ENCODE results near the gene CHCHD3. TPM values are rescaled to one million over a fixed set of nuclear protein-coding genes. Genes with fewer than 3 reads are reported as not detected.

Gene CHCHD3
- total RNA-seq, 2 donors from 2014 or later, result 36.1 to 43.0 TPM

- ATAC-seq (ENCODE audit: insufficient number of reproducible peaks, low FRiP score, low read depth), result no peak
- Histone ChIP-seq H3K4me3 (no peak overlapping the region), H3K4me1 (ENCODE audit: control insufficient read depth in 1 of 2, low read depth in 2 of 2) (no peaks in the 10 kb centered on the region), H3K9me3 (no peaks in the 10 kb centered on the region), H3K27me3 (replicated peaks; ENCODE audit: insufficient read depth) (no peaks in the 10 kb centered on the region), H3K36me3 (no peaks in the 10 kb centered on the region), H3K27ac (no peak overlapping the region)
- no peak for TF ChIP-seq CTCF (IDR thresholded peaks at IDR 0.05)
- no peak for DNase-seq (ENCODE audit: low spot score)
Observed at GRCh38 chr7:132877573-132877972, 204.3 kb downstream of the CHCHD3 start.

- Histone ChIP-seq H3K36me3 (no peaks in the 10 kb centered on the region), H3K4me3 (no peak overlapping the region), H3K4me1 (ENCODE audit: control insufficient read depth in 1 of 2, low read depth in 2 of 2) (no peaks in the 10 kb centered on the region), H3K27ac (no peak overlapping the region), H3K9me3 (no peaks in the 10 kb centered on the region), H3K27me3 (replicated peaks; ENCODE audit: insufficient read depth) (no peaks in the 10 kb centered on the region)
- DNase-seq (ENCODE audit: low spot score) (no peak), ATAC-seq (ENCODE audit: insufficient number of reproducible peaks, low FRiP score, low read depth) (no peak)
- TF ChIP-seq CTCF (IDR thresholded peaks at IDR 0.05), result no peak
Observed at GRCh38 chr7:132876576-132876975, 205.3 kb downstream of the CHCHD3 start.

GRCh38 chr7:132872034-132872433 is 209.9 kb downstream of the CHCHD3 start:
- no peak for ATAC-seq (ENCODE audit: insufficient number of reproducible peaks, low FRiP score, low read depth)
- Histone ChIP-seq H3K4me3 (no peak overlapping the region), H3K36me3 (no peaks in the 10 kb centered on the region), H3K27me3 (replicated peaks; ENCODE audit: insufficient read depth) (no peaks in the 10 kb centered on the region), H3K27ac (no peak overlapping the region), H3K9me3 (no peaks in the 10 kb centered on the region), H3K4me1 (ENCODE audit: control insufficient read depth in 1 of 2, low read depth in 2 of 2) (no peaks in the 10 kb centered on the region)
- no peak for TF ChIP-seq CTCF (IDR thresholded peaks at IDR 0.05)
- no peak for DNase-seq (ENCODE audit: low spot score)

- DNase-seq (ENCODE audit: low spot score) (no peak), ATAC-seq (ENCODE audit: insufficient number of reproducible peaks, low FRiP score, low read depth) (no peak)
- no peak for TF ChIP-seq CTCF (IDR thresholded peaks at IDR 0.05)
- Histone ChIP-seq H3K9me3 (no peaks in the 10 kb centered on the region), H3K4me3 (no peak overlapping the region), H3K4me1 (ENCODE audit: control insufficient read depth in 1 of 2, low read depth in 2 of 2) (no peaks in the 10 kb centered on the region), H3K27me3 (replicated peaks; ENCODE audit: insufficient read depth) (no peaks in the 10 kb centered on the region), H3K36me3 (no peaks in the 10 kb centered on the region), H3K27ac (no peak overlapping the region)
Observed at GRCh38 chr7:132871419-132871818, 210.5 kb downstream of the CHCHD3 start.

- no peak for ATAC-seq (ENCODE audit: insufficient number of reproducible peaks, low FRiP score, low read depth)
- Histone ChIP-seq H3K36me3 (no peaks in the 10 kb centered on the region), H3K27me3 (replicated peaks; ENCODE audit: insufficient read depth) (no peaks in the 10 kb centered on the region), H3K4me1 (ENCODE audit: control insufficient read depth in 1 of 2, low read depth in 2 of 2) (no peaks in the 10 kb centered on the region), H3K4me3 (no peak overlapping the region), H3K27ac (no peak overlapping the region), H3K9me3 (no peaks in the 10 kb centered on the region)
- TF ChIP-seq CTCF (IDR thresholded peaks at IDR 0.05), result no peak
- no peak for DNase-seq (ENCODE audit: low spot score)
Observed at GRCh38 chr7:132869166-132869861, 212.6 kb downstream of the CHCHD3 start.

All from thoracic aorta (tissue), 2 donors.